HG03571 (cell line): ENCODE data around the gene MMP2.

Experiments used
- ATAC-seq: cut with Tn5 transposase; IDR thresholded peaks from one replicate; pipeline ENCODE4 v1.9.1; 2021; ENCODE audit not compliant: unreplicated experiment

Gene MMP2

GRCh38 chr16:55468352-55468990 lies 10.5 kb upstream of the MMP2 start:
- no peak for ATAC-seq

- ATAC-seq, result no peak
Observed at GRCh38 chr16:55469821-55470532, 9.0 kb upstream of the MMP2 start.

GRCh38 chr16:55470533-55471371 lies 8.2 kb upstream of the MMP2 start:
- no peak for ATAC-seq

- no peak for ATAC-seq
Observed at GRCh38 chr16:55471448-55472097, 7.4 kb upstream of the MMP2 start.

GRCh38 chr16:55473587-55473986 lies 5.4 kb upstream of the MMP2 start:
- ATAC-seq, result no peak

- no peak for ATAC-seq
Observed at GRCh38 chr16:55474821-55475220, 4.2 kb upstream of the MMP2 start.

GRCh38 chr16:55475919-55476318 lies 3.1 kb upstream of the MMP2 start:
- no peak for ATAC-seq

- ATAC-seq, result no peak
Observed at GRCh38 chr16:55476625-55477533, 2.1 kb upstream of the MMP2 start.

GRCh38 chr16:55477736-55478135 lies 1.3 kb upstream of the MMP2 start:
- ATAC-seq, result no peak

GRCh38 chr16:55479430-55480140 lies 587 bp downstream of the MMP2 start:
- ATAC-seq, result no peak

- ATAC-seq, result no peak
Observed at GRCh38 chr16:55480228-55480655, 1.2 kb downstream of the MMP2 start.

GRCh38 chr16:55481023-55481422 lies 2.0 kb downstream of the MMP2 start:
- no peak for ATAC-seq

- ATAC-seq, result no peak
Observed at GRCh38 chr16:55482056-55482455, 3.1 kb downstream of the MMP2 start.

- no peak for ATAC-seq
Observed at GRCh38 chr16:55487048-55487803, 8.2 kb downstream of the MMP2 start.

GRCh38 chr16:55488306-55488705 lies 9.3 kb downstream of the MMP2 start:
- ATAC-seq, result no peak

GRCh38 chr16:55489119-55489955 lies 10.3 kb downstream of the MMP2 start:
- ATAC-seq, result no peak

- no peak for ATAC-seq
Observed at GRCh38 chr16:55489956-55490265, 10.9 kb downstream of the MMP2 start.

- ATAC-seq, result no peak
Observed at GRCh38 chr16:55490301-55490700, 11.3 kb downstream of the MMP2 start.
